ENCODE results near the gene CPED1.

GRCh38 chr7:121331574-121331973, 343.1 kb downstream of the CPED1 start:
- TF ChIP-seq ZC3H10 (CRISPR knock-in tag; IDR thresholded peaks at IDR 0.05), result no peak
- no peak for TF ChIP-seq CREB5 (CRISPR knock-in tag; IDR thresholded peaks at IDR 0.05; ENCODE audit: low read depth)
- no peak for TF ChIP-seq TCF4 (CRISPR knock-in tag; IDR thresholded peaks at IDR 0.05; ENCODE audit: borderline replicate concordance)
- no peak for TF ChIP-seq RARB (CRISPR knock-in tag; IDR thresholded peaks at IDR 0.05)
- TF ChIP-seq ZFP30 (CRISPR knock-in tag; IDR thresholded peaks at IDR 0.05), result no peak
- TF ChIP-seq POU6F1 (CRISPR knock-in tag; IDR thresholded peaks at IDR 0.05; ENCODE audit: borderline replicate concordance, low read depth), result no peak
- TF ChIP-seq ESRRG (CRISPR knock-in tag; IDR thresholded peaks at IDR 0.05), result no peak
- TF ChIP-seq PATZ1 (CRISPR knock-in tag; IDR thresholded peaks at IDR 0.05; ENCODE audit: borderline replicate concordance), result no peak
- TF ChIP-seq GLIS3 (CRISPR knock-in tag; IDR thresholded peaks at IDR 0.05), result no peak
- TF ChIP-seq ZFP3 (CRISPR knock-in tag; IDR thresholded peaks at IDR 0.05), result no peak
- no peak for TF ChIP-seq CSRNP3 (CRISPR knock-in tag; IDR thresholded peaks at IDR 0.05)
- TF ChIP-seq BACH2 (CRISPR knock-in tag; IDR thresholded peaks at IDR 0.05; ENCODE audit: borderline replicate concordance), result no peak
- no peak for TF ChIP-seq ZNF70 (CRISPR knock-in tag; IDR thresholded peaks at IDR 0.05)
- no peak for TF ChIP-seq SNAI2 (CRISPR knock-in tag; IDR thresholded peaks at IDR 0.05)

Measured in SK-N-SH treated with all-trans-retinoic acid at 6 μM for 48 hours (cell line).